Germinal center (tissue), 1 donor: ENCODE data around the gene ANXA3.
"Not testable (repeated sequence)": the region's sequence is repeated elsewhere in the genome, so short reads cannot be mapped to it uniquely, and the experiment has no call there.

Source experiments
- DNase-seq: peaks from one replicate; pipeline ENCODE4 v3.0.0; 2012; ENCODE audit warnings: mixed read lengths, low spot score

ANXA3 gene

GRCh38 chr4:78571804-78572203 is 20.2 kb downstream of the ANXA3 start:
- no peak for DNase-seq

GRCh38 chr4:78578674-78579425 is 27.3 kb downstream of the ANXA3 start:
- no peak for DNase-seq

- DNase-seq = no peak
Measured at GRCh38 chr4:78581618-78582017, 30.0 kb downstream of the ANXA3 start.

- no peak for DNase-seq
Measured at GRCh38 chr4:78584863-78585547, 33.4 kb downstream of the ANXA3 start.

GRCh38 chr4:78585633-78586032 is 34.1 kb downstream of the ANXA3 start:
- DNase-seq = no peak

GRCh38 chr4:78588894-78589545 is 37.5 kb downstream of the ANXA3 start:
- DNase-seq = no peak

GRCh38 chr4:78591404-78591803 is 39.8 kb downstream of the ANXA3 start:
- no peak for DNase-seq

GRCh38 chr4:78592088-78592783 is 40.7 kb downstream of the ANXA3 start:
- peak; percentile 33 for DNase-seq

- no peak for DNase-seq
Measured at GRCh38 chr4:78596111-78596742, 44.7 kb downstream of the ANXA3 start.

GRCh38 chr4:78598431-78598830 is 46.9 kb downstream of the ANXA3 start:
- not testable (repeated sequence) for DNase-seq

GRCh38 chr4:78599147-78599546 is 47.6 kb downstream of the ANXA3 start:
- no peak for DNase-seq

GRCh38 chr4:78599931-78600375 is 48.4 kb downstream of the ANXA3 start:
- DNase-seq = no peak

GRCh38 chr4:78601013-78601412 is 49.4 kb downstream of the ANXA3 start:
- no peak for DNase-seq

GRCh38 chr4:78602334-78602733 is 50.8 kb downstream of the ANXA3 start:
- no peak for DNase-seq

GRCh38 chr4:78603384-78603783 is 51.8 kb downstream of the ANXA3 start:
- no peak for DNase-seq

GRCh38 chr4:78604988-78605387 is 53.4 kb downstream of the ANXA3 start:
- no peak for DNase-seq

- no peak for DNase-seq
Measured at GRCh38 chr4:78606035-78606434, 54.5 kb downstream of the ANXA3 start.

GRCh38 chr4:78606530-78607095 is 55.0 kb downstream of the ANXA3 start:
- no peak for DNase-seq

GRCh38 chr4:78608684-78609083 is 57.1 kb downstream of the ANXA3 start:
- DNase-seq = no peak

GRCh38 chr4:78609580-78609979 is 58.0 kb downstream of the ANXA3 start:
- DNase-seq = no peak

- no peak for DNase-seq
Measured at GRCh38 chr4:78610546-78611214, 59.1 kb downstream of the ANXA3 start.
